GM13977 (cell line): ENCODE measurements around the gene SERPINA4.

ENCODE experiments used
- DNase-seq: peaks from one replicate; pipeline ENCODE4 v3.0.0; 2012; ENCODE audit warnings: low spot score
- CTCF ChIP-seq: IDR thresholded peaks from 2 replicates; pipeline ENCODE4 v1.5.1; 2012; ENCODE audit warnings: mild to moderate bottlenecking, control low read depth; ENCODE audit not compliant: insufficient read depth; ENCODE audit errors: extremely low read depth, missing control alignments
- in situ Hi-C: fragments of 300-500 bp; cut with MboI; formaldehyde crosslinking; loops from one replicate; pipeline ENCODE4 v1.12.0; 2022; ENCODE audit warnings: low sequenced_read_pairs, low pct_unique_long_range_greater_than_20kb, mixed read lengths, inconsistent platforms; ENCODE audit not compliant: unreplicated experiment

Gene SERPINA4

GRCh38 chr14:94586635-94587034 lies 25.4 kb downstream of the SERPINA4 start:
- TF ChIP-seq CTCF: no peak
- in situ Hi-C loops: no loop called here

GRCh38 chr14:94588311-94588710 lies 27.1 kb downstream of the SERPINA4 start:
- no peak for DNase-seq
- no peak for TF ChIP-seq CTCF
- in situ Hi-C loops: no loop called here

More at GRCh38 chr14:94586635-94587034, 25.4 kb downstream of the SERPINA4 start:
- DNase-seq: no peak

GRCh38 chr14:94591073-94591472 lies 29.8 kb downstream of the SERPINA4 start:
- TF ChIP-seq CTCF: no peak
- DNase-seq: no peak
- in situ Hi-C loops: no loop called here

GRCh38 chr14:94591871-94592270 lies 30.6 kb downstream of the SERPINA4 start:
- DNase-seq: no peak
- TF ChIP-seq CTCF: no peak
- in situ Hi-C loops: no loop called here

GRCh38 chr14:94592457-94592856 lies 31.2 kb downstream of the SERPINA4 start:
- DNase-seq: no peak
- no peak for TF ChIP-seq CTCF
- in situ Hi-C loops: no loop called here

- DNase-seq: no peak
- no peak for TF ChIP-seq CTCF
- in situ Hi-C loops: no loop called here
Observed at GRCh38 chr14:94593376-94593748, 32.1 kb downstream of the SERPINA4 start.
